ENCODE data around the gene NUBP2. TPM values are rescaled to one million over a fixed set of nuclear protein-coding genes. Genes with fewer than 3 reads are reported as not detected.

NUBP2 gene
- total RNA-seq, 2 donors from 2014 or later: 64.6 to 68.5 TPM

DNA sequence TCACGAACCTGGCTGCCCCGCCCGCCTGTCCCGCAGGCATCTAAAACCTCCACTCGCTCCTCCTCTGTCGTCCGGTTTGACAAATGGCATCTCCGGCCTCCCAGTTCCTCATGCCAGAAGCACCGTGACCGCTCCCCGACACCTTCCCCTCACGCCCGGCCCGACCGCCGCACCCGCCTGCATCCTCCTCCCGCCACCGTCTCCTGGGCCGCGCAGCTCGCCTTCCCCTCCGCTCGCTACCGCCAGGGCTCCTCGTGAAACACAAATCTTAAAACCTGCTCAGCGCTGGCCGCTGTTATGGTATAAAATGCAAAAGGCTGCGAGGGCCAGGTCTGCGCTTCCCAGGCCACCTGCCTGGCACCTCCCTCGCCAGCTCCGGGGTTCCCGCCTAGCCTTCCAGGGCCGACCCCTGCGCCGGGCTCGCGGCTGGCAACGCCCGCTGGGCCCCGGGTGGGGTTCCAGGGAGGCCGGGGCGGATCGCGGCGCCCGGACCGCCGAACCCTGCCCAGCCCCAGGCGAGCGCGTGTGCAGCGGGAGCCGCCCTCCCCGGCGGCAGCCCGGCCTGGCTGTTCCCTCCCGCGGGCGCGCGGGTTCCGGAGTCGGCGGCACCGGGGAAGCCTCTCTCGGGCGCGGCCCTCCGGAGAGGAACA lies 877 bp upstream of the NUBP2 start:
- H3K27me3 ChIP-seq (replicated peaks; ENCODE audit: insufficient read depth): no peaks in the 10 kb centered on the region
- peaks cover 14 to 39% of the 10 kb centered on the region in 2 donors for H3K4me1 ChIP-seq (ENCODE audit: control insufficient read depth in 1 of 2, low read depth in 2 of 2)
- DNase-seq (ENCODE audit: low spot score) (no peak), ATAC-seq (ENCODE audit: insufficient number of reproducible peaks, low FRiP score, low read depth) (peak; percentile 2)
- peak overlapping the region; percentile 77 to 93 for H3K27ac ChIP-seq
- no peaks in the 10 kb centered on the region for H3K9me3 ChIP-seq
- TF ChIP-seq CTCF (IDR thresholded peaks at IDR 0.05): peak; percentile 42
- H3K36me3 ChIP-seq: peaks cover 25% of the 10 kb centered on the region
- peak overlapping the region; percentile 89 for H3K4me3 ChIP-seq

DNA sequence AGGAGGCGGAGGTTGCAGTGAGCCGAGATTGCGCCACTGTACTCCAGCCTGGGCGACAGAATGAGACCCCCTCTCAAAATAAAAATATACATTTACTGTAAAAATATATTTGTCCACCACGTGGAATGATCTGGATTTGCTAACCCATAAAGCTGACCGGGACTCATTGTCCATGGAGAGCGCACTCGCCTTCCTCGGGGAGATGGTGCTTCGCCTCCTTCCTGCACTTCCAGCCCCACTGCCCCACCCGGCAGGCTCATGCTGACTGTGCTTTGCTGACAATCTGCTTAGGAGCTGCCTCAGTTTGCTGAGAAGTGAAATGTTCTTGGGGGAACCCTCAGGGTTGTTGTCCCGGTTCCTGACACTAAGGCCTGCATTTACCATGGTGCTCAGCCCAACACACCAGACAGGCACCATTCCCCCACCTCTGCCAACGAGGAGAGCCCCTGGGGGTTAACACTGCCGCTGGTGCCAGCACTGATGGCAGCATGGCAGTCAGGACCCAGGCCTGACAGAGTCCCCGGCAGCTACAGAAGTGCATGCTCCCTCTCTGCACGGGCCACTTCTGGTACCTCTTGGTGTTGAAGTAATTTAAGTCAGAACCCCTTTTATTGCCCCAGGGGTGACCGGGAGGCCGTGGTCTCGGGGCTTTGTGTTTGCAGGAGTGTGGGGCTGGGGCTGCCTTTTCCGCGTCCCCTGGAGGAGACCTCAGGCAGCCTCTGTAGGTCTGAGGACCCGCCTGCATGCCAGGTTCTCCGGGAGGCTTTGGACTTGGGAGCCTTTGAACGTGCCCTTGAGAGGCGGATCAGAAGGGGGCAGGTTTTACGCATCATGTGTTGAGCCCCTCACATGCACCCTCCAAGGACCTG lies 2.5 kb downstream of the NUBP2 start:
- H3K36me3 ChIP-seq: peaks cover 28% of the 10 kb centered on the region

GRCh38 chr16:1785846-1786170 lies 3.0 kb downstream of the NUBP2 start:
- peaks cover 25% of the 10 kb centered on the region for H3K36me3 ChIP-seq

More for the DNA sequence above, 2.5 kb downstream of the NUBP2 start:
- Histone ChIP-seq H3K4me1 (ENCODE audit: control insufficient read depth in 1 of 2, low read depth in 2 of 2) (peaks cover 14 to 39% of the 10 kb centered on the region in 2 donors), H3K4me3 (no peak overlapping the region), H3K27me3 (replicated peaks; ENCODE audit: insufficient read depth) (no peaks in the 10 kb centered on the region), H3K27ac (no peak overlapping the region), H3K9me3 (no peaks in the 10 kb centered on the region)
- TF ChIP-seq CTCF (IDR thresholded peaks at IDR 0.05): no peak
- no peak for ATAC-seq (ENCODE audit: insufficient number of reproducible peaks, low FRiP score, low read depth)
- DNase-seq (ENCODE audit: low spot score): no peak

GRCh38 chr16:1786242-1787055 lies 3.7 kb downstream of the NUBP2 start:
- ATAC-seq (ENCODE audit: insufficient number of reproducible peaks, low FRiP score, low read depth) (no peak), DNase-seq (ENCODE audit: low spot score) (no peak)
- Histone ChIP-seq H3K27ac (no peak overlapping the region), H3K4me3 (no peak overlapping the region), H3K9me3 (no peaks in the 10 kb centered on the region), H3K27me3 (replicated peaks; ENCODE audit: insufficient read depth) (no peaks in the 10 kb centered on the region), H3K36me3 (peaks cover 25% of the 10 kb centered on the region), H3K4me1 (ENCODE audit: control insufficient read depth in 1 of 2, low read depth in 2 of 2) (peaks cover 10 to 27% of the 10 kb centered on the region in 2 donors)
- no peak for TF ChIP-seq CTCF (IDR thresholded peaks at IDR 0.05)

More at GRCh38 chr16:1785846-1786170, 3.0 kb downstream of the NUBP2 start:
- no peak for ATAC-seq (ENCODE audit: insufficient number of reproducible peaks, low FRiP score, low read depth)
- Histone ChIP-seq H3K9me3 (no peaks in the 10 kb centered on the region), H3K27me3 (replicated peaks; ENCODE audit: insufficient read depth) (no peaks in the 10 kb centered on the region), H3K4me3 (no peak overlapping the region), H3K27ac (no peak overlapping the region), H3K4me1 (ENCODE audit: control insufficient read depth in 1 of 2, low read depth in 2 of 2) (peaks cover 14 to 34% of the 10 kb centered on the region in 2 donors)
- no peak for DNase-seq (ENCODE audit: low spot score)
- no peak for TF ChIP-seq CTCF (IDR thresholded peaks at IDR 0.05)

- Histone ChIP-seq H3K9me3 (no peaks in the 10 kb centered on the region), H3K4me1 (ENCODE audit: control insufficient read depth in 1 of 2, low read depth in 2 of 2) (peaks cover 6 to 22% of the 10 kb centered on the region in 2 donors), H3K27me3 (replicated peaks; ENCODE audit: insufficient read depth) (no peaks in the 10 kb centered on the region), H3K36me3 (peaks cover 25% of the 10 kb centered on the region), H3K27ac (no peak overlapping the region), H3K4me3 (no peak overlapping the region)
- no peak for ATAC-seq (ENCODE audit: insufficient number of reproducible peaks, low FRiP score, low read depth)
- DNase-seq (ENCODE audit: low spot score): no peak
- TF ChIP-seq CTCF (IDR thresholded peaks at IDR 0.05): no peak
These were observed 4.2 kb downstream of the NUBP2 start for GRCh38 chr16:1787056-1787321.

All from thoracic aorta (tissue), 2 donors.